Activated CD8-positive, alpha-beta memory T cell treated with anti-CD3 and anti-CD28 coated beads for 36 hours (primary cell): ENCODE measurements around the gene FOXG1. TPM values are rescaled to one million over a fixed set of nuclear protein-coding genes. Genes with fewer than 3 reads are reported as not detected.

Experiments
- CTCF ChIA-PET: fragments of 350-600 bp; sonication (Branson Sonifier 250); formaldehyde crosslinking; loops from one replicate; lab custom pipeline; 2021; ENCODE audit warnings: antibody characterized with exemption; lab: Charles Lee
- POLR2A ChIA-PET: fragments of 350-600 bp; sonication (Branson Sonifier 250); formaldehyde crosslinking; loops from one replicate; lab custom pipeline; 2021; ENCODE audit warnings: antibody characterized with exemption; lab: Charles Lee
- total RNA-seq, 2 experiments: library from RNA; stranded (reverse); gene quantifications; one replicate each; pipeline ENCODE4 v1.2.3, GENCODE V29; 2021

FOXG1 gene
- total RNA-seq, 2 experiments from 2014 or later: not detected

- ChIA-PET CTCF (no interaction called here), POLR2A (no interaction called here)
Measured at GRCh38 chr14:28760431-28760996, 6.1 kb upstream of the FOXG1 start.

DNA sequence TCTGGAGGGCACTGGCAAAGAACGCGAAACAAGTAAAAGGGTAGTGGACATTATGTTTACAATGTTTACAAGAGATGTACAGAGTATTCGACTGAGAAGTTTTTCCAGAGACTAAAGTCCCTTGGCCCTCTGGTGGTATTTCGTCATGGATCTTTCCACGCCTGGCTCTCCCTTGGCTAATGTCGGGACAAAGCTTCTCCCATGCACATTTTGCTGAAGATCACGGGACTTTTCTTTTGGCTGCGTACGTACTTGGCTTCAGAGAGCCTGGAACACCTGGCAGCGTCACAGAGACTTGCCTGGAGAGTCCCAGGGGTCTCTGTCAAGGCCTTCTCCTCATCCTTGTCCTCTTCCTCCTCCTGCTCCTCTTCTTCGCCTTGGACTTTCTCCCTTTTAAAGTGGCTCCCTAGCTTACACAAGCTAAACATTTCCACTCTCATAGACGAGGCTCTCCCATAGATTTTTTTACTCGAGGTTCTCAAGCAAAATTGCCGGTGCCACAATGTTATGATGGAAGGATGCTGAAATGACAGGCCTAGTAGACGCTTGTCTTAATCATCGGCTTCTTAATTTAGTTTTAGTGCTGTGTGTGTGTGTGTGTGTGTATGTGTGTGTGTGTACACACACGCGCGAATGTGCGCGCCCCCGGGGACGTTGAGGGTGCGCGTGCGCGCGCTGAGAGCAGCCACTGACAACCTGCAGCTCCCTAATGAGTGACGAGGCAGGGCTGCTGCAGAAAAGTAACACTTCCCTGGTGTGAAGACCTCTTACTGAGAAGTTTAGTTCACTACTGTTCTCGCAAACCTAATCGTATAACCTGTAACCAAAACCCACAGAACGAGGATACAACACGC lies 4.9 kb upstream of the FOXG1 start:
- CTCF ChIA-PET: no interaction called here
- POLR2A ChIA-PET: no interaction called here

GRCh38 chr14:28762303-28762954 lies 4.2 kb upstream of the FOXG1 start:
- CTCF ChIA-PET: no interaction called here
- POLR2A ChIA-PET: no interaction called here

DNA sequence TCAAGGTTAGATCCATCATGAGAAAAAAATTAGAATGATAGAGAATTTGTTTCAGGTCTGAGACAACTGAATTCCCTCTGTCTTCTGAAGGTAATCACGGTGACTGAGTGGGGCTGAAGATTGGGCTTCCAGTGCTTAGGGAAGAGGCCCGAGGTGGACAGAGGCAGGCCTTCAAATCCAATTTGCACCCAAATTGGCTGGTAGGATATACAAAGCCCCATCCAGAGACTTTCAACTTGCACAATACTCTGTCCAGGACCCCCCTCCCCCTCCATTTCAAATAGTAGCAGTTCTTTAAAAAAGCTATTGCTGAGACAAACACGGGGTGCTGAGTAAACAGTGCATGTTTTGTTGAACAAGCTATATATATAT lies 3.6 kb upstream of the FOXG1 start:
- ChIA-PET CTCF (no interaction called here), POLR2A (no interaction called here)

GRCh38 chr14:28763751-28764256 lies 2.8 kb upstream of the FOXG1 start:
- CTCF ChIA-PET: no interaction called here
- POLR2A ChIA-PET: no interaction called here

DNA sequence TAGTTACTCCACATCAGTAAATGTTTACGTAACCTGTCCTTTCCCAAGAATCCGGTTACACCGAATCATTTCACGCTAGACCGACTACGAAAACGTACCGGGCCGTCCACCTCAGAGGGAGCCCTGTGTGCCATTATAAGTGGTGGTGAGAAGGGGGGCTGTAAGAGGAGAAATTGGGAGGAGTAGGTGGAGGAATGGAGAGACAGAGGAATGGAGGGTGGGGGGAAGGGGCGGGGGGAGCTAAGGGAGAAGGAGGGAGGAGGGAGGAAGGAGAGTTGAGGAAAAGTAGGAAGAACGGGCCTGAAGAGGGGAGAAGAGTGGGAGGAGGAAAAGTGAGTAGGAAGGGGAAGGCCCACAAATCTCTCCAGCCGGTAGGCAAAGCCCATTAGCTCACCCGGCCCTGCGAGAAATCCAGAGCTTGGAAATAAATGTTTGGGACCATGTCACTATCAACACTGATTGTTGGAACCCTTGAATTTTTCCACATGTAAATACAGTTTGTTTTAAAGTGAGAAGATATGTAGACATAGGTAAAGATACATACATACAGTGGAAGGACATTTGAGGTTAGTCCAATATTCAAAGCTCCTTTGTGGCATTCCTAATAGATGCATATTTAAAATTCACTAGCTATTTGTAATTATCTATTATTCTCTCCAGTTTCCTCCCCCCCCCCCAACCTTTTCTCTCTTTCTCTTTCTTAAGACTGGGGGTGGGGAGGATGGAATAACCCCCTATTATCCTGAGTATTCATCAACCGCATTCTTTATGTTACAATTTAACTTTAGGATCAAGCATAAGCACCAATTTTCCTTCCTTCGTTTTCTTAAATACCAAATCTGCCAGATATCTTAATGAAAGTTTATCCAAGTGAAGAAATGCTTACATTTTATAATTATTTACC lies 2.1 kb upstream of the FOXG1 start:
- ChIA-PET POLR2A (no interaction called here), CTCF (interaction anchor here (0.6 kb wide), 1 partner anchor 774 kb away, joined by 3 read pairs; no protein-coding TSS in a partner anchor)

DNA sequence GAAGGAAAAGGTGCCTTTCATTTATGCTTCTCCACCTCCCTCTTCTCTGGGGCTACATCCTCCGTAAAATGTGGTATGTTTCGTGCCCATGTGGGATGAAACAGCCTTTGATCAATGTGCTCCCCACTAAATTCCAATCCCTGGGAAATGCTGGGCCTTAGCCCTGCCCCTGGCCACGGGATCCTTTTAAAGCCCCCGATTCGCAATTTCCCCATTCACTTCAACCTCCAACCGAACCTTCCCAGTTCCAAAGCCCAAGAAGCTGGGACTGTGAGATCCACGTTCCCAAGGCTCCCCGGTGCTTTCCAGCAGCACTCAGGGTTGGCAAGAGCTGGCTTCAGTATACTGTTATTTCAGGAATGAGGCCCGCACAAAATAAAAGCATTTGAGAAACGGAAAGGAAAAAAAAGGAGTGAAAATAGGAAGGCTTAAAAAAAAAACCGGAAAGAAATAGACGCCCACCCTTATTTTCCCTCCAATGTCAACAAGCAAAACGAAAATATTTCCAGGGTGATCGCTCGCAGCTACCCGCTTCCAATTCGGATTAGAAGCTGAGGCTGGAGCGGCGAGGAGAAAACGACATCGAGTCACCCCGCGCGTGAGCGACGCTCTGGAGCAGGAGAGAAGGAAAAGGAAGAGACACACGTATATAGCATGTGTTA lies 1.3 kb upstream of the FOXG1 start:
- ChIA-PET POLR2A (no interaction called here), CTCF (interaction anchor here (0.8 kb wide), 1 partner anchor 8 kb away, joined by 3 read pairs; no protein-coding TSS in a partner anchor)

- ChIA-PET POLR2A (no interaction called here), CTCF (interaction anchor here (0.8 kb wide), 1 partner anchor 9 kb away, joined by 3 read pairs; no protein-coding TSS in a partner anchor)
Measured at GRCh38 chr14:28765831-28766468, 637 bp upstream of the FOXG1 start.

- ChIA-PET CTCF (no interaction called here), POLR2A (no interaction called here)
Measured at GRCh38 chr14:28767030-28767852, 654 bp downstream of the FOXG1 start.

GRCh38 chr14:28767853-28768741 lies 1.5 kb downstream of the FOXG1 start:
- POLR2A ChIA-PET: no interaction called here
- CTCF ChIA-PET: no interaction called here

DNA sequence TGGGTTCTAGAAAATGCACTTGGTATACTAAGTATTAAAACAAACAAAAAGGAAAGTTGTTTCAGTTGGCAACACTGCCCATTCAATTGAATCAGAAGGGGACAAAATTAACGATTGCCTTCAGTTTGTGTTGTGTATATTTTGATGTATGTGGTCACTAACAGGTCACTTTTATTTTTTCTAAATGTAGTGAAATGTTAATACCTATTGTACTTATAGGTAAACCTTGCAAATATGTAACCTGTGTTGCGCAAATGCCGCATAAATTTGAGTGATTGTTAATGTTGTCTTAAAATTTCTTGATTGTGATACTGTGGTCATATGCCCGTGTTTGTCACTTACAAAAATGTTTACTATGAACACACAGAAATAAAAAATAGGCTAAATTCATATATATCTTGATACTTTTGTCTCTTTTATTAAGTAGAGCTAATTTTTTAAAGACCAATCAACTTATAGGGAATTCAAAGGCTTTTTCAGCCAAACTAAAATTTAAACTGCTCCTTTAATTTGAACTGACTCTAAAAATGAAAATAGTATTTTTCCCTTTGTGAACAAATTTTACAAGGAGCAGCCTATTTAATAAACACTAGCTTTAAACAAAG lies 2.8 kb downstream of the FOXG1 start:
- CTCF ChIA-PET: no interaction called here
- POLR2A ChIA-PET: no interaction called here

DNA sequence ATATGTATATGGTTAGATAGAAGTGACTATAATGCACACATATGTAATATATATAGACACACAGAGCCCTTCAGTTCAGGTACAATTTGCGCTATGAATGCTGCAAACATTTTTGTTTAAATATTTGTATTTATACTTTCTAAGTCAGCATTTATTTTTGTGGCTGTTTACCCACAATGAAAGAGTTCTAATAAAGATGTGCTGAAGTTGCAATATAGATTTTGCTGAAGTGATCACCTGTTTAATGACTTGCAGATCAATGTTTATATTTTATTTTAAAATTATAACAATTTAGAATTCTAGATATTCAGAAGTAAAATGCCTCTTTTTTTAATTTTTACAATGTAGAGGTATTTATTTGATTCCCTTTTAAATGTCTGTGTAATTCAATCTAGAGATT lies 3.5 kb downstream of the FOXG1 start:
- ChIA-PET CTCF (no interaction called here), POLR2A (no interaction called here)

DNA sequence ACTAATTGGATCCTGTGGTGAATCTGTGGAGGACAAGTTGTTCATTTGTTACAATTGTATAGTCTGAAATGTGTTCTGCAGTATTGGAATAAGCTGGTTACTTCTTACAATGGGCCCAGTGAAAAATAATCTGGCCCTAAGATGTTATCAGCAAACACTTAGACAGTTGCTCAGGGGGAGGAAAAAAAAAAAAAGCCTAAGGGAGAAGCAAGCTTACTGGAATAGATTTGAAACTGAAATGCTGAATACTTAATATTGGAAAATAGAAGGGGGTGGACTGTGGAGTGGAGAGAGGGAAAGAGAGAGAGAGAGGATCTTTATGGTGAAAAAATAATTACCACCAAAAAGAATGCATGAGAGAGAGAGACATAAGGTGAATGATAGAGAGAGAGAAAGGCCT lies 4.0 kb downstream of the FOXG1 start:
- ChIA-PET POLR2A (no interaction called here), CTCF (no interaction called here)

DNA sequence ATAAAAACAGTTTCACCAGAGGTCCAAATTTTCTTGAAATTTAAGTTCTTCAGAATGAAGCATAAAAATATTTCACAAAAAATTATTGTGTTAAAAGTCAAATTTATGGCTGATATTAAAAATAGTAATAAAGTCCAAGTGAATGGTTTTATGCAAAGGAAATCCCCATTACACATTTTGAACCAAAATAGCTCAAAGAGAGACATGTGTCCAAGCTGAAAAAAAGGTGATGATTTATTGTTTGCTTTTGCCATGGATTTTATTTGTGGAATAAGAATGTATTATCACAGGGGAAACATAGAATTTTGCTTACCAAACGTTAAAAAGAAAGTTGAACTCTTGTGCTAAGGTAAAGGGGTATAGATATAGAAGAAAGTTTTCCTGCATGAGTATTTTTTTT lies 4.6 kb downstream of the FOXG1 start:
- CTCF ChIA-PET: no interaction called here
- POLR2A ChIA-PET: no interaction called here

DNA sequence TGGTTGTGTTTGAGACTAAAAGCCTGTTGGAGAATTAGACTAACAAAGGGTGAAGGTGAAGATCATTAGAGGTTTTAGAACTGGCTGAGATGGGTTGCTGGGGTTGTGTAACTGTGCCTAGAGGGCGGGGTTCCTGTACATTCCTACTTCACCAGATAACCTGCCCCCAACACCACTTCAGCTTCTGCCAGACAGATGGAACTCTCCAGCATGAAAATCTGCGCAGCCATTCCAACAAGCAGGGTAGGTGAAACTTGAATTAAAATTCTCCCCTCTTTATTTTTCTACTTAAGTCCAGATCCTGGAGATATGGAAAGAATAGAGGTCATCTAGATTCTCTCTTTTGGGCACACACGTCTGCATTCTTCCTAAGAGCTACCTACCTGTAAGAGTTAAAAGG lies 6.0 kb downstream of the FOXG1 start:
- ChIA-PET CTCF (no interaction called here), POLR2A (no interaction called here)

- POLR2A ChIA-PET: no interaction called here
Measured at GRCh38 chr14:28773176-28773575, 6.6 kb downstream of the FOXG1 start.

More at GRCh38 chr14:28773176-28773575, 6.6 kb downstream of the FOXG1 start:
- CTCF ChIA-PET: no interaction called here
